HEK293 (cell line): ENCODE measurements around the gene AURKAIP1.

Source experiments
- BCL11B ChIP-seq: fragments of 450-650 bp; formaldehyde crosslinking; IDR thresholded peaks from 2 replicates; pipeline ENCODE4 v1.5.1; 2016; ENCODE audit warnings: low read depth, missing biosample characterization, missing genetic modification characterization
- BCL6B ChIP-seq: fragments of 450-650 bp; formaldehyde crosslinking; IDR thresholded peaks from 2 replicates; pipeline ENCODE4 v1.5.1; 2017; ENCODE audit warnings: missing biosample characterization, missing genetic modification characterization
- CTCF ChIP-seq: fragments of 450-650 bp; formaldehyde crosslinking; IDR thresholded peaks from 2 replicates; pipeline ENCODE4 v1.5.1; 2016; ENCODE audit warnings: missing biosample characterization, missing genetic modification characterization
- HOXA7 ChIP-seq: sonication (generic); formaldehyde crosslinking; IDR thresholded peaks from 2 replicates; pipeline ENCODE4 v1.8.1; 2022; ENCODE audit warnings: missing genetic modification reagents, borderline replicate concordance
- KLF16 ChIP-seq: fragments of 450-650 bp; formaldehyde crosslinking; IDR thresholded peaks from 2 replicates; pipeline ENCODE4 v1.5.1; 2017; ENCODE audit warnings: missing biosample characterization, missing genetic modification characterization
- PRDM6 ChIP-seq: fragments of 450-650 bp; formaldehyde crosslinking; IDR thresholded peaks from 2 replicates; pipeline ENCODE4 v1.5.1; 2017; ENCODE audit warnings: missing biosample characterization, missing genetic modification characterization
- SETDB1 ChIP-seq: IDR thresholded peaks from one replicate; pipeline ENCODE4 v1.6.1; 2017; ENCODE audit warnings: mild to moderate bottlenecking, low read length, moderate library complexity, mixed read lengths; ENCODE audit not compliant: insufficient read length
- ZBTB1 ChIP-seq: fragments of 450-650 bp; formaldehyde crosslinking; IDR thresholded peaks from 2 replicates; pipeline ENCODE4 v1.5.1; 2016; ENCODE audit warnings: missing biosample characterization, missing genetic modification characterization
- ZBTB11 ChIP-seq: fragments of 450-650 bp; formaldehyde crosslinking; conservative IDR thresholded peaks from 2 replicates; pipeline ENCODE4 v1.5.1; 2016; ENCODE audit warnings: low read depth, missing biosample characterization, missing genetic modification characterization
- ZNF112 ChIP-seq: fragments of 450-650 bp; formaldehyde crosslinking; IDR thresholded peaks from 2 replicates; pipeline ENCODE4 v1.5.0; 2017; ENCODE audit warnings: missing biosample characterization, missing genetic modification characterization
- ZNF146 ChIP-seq: fragments of 450-650 bp; formaldehyde crosslinking; IDR thresholded peaks from 2 replicates; pipeline ENCODE4 v1.5.1; 2016; ENCODE audit warnings: missing biosample characterization, missing genetic modification characterization
- ZNF302 ChIP-seq: fragments of 450-650 bp; formaldehyde crosslinking; IDR thresholded peaks from 2 replicates; pipeline ENCODE4 v1.5.1; 2016; ENCODE audit warnings: missing biosample characterization, missing genetic modification characterization, low read depth
- ZNF350 ChIP-seq: fragments of 450-650 bp; formaldehyde crosslinking; IDR thresholded peaks from 2 replicates; pipeline ENCODE4 v1.5.0; 2017; ENCODE audit warnings: missing biosample characterization, mild to moderate bottlenecking, missing genetic modification characterization
- ZNF354C ChIP-seq: fragments of 450-650 bp; formaldehyde crosslinking; IDR thresholded peaks from 2 replicates; pipeline ENCODE4 v1.5.1; 2016; ENCODE audit warnings: missing biosample characterization, missing genetic modification characterization, low read depth, borderline replicate concordance
- ZNF423 ChIP-seq: fragments of 450-650 bp; formaldehyde crosslinking; IDR thresholded peaks from 2 replicates; pipeline ENCODE4 v1.5.1; 2016; ENCODE audit warnings: missing biosample characterization, missing genetic modification characterization
- ZNF518A ChIP-seq: fragments of 450-650 bp; formaldehyde crosslinking; conservative IDR thresholded peaks from 2 replicates; pipeline ENCODE4 v1.5.1; 2016; ENCODE audit warnings: low read depth, missing biosample characterization, missing genetic modification characterization
- ZNF548 ChIP-seq: fragments of 450-650 bp; formaldehyde crosslinking; IDR thresholded peaks from 2 replicates; pipeline ENCODE4 v1.5.1; 2016; ENCODE audit warnings: missing biosample characterization, missing genetic modification characterization
- ZNF704 ChIP-seq: fragments of 450-650 bp; formaldehyde crosslinking; IDR thresholded peaks from 2 replicates; pipeline ENCODE4 v1.5.1; 2016; ENCODE audit warnings: missing biosample characterization, missing genetic modification characterization
- ZNF76 ChIP-seq: fragments of 450-650 bp; formaldehyde crosslinking; IDR thresholded peaks from 2 replicates; pipeline ENCODE4; 2016; ENCODE audit warnings: low read depth, missing biosample characterization, missing genetic modification characterization, borderline replicate concordance
- ZNF792 ChIP-seq: fragments of 450-650 bp; formaldehyde crosslinking; IDR thresholded peaks from 2 replicates; pipeline ENCODE4 v1.5.1; 2016; ENCODE audit warnings: missing biosample characterization, missing genetic modification characterization
- ZNF830 ChIP-seq: fragments of 450-650 bp; IDR thresholded peaks from 2 replicates; pipeline ENCODE4 v1.5.0; 2018; ENCODE audit warnings: missing biosample characterization, missing genetic modification characterization, low read depth, mild to moderate bottlenecking, moderate library complexity
- ZSCAN5A ChIP-seq: fragments of 450-650 bp; formaldehyde crosslinking; IDR thresholded peaks from 2 replicates; pipeline ENCODE4 v1.5.1; 2016; ENCODE audit warnings: missing biosample characterization, missing genetic modification characterization

AURKAIP1 gene

GRCh38 chr1:1324084-1324523, 50.9 kb downstream of the AURKAIP1 start (continued):
- TF ChIP-seq ZNF146 (tag by site-specific recombination) (0 out of 2 replicates have a peak, but pooled peaks have one; percentile 36), BCL11B (tag by site-specific recombination) (no peak), ZNF423 (tag by site-specific recombination) (0 out of 2 replicates have a peak, but pooled peaks have one; percentile 48), SETDB1 (no peak), ZSCAN5A (tag by site-specific recombination) (0 out of 2 replicates have a peak, but pooled peaks have one; percentile 23), ZNF354C (tag by site-specific recombination) (no peak), ZNF76 (peak; percentile 66; the same call in 1 of the 2 replicates), CTCF (tag by site-specific recombination) (no peak), PRDM6 (tag by site-specific recombination) (no peak), ZNF518A (no peak), BCL6B (no peak), ZNF792 (tag by site-specific recombination) (no peak), ZNF704 (tag by site-specific recombination) (no peak), ZBTB11 (no peak; the same call in 1 of the 2 replicates), ZNF548 (tag by site-specific recombination) (no peak), ZNF830 (tag by site-specific recombination) (no peak), ZNF350 (tag by site-specific recombination) (no peak), ZBTB1 (tag by site-specific recombination) (no peak), ZNF112 (tag by site-specific recombination) (no peak), ZNF302 (no peak), KLF16 (tag by site-specific recombination) (peak; percentile 12; the same call in 1 of the 2 replicates), HOXA7 (no peak)
